Lower leg skin (tissue), 4 donors: ENCODE data around the gene NTPCR. TPM values are rescaled to one million over a fixed set of nuclear protein-coding genes. Genes with fewer than 3 reads are reported as not detected.

Experiments
- DNase-seq, 2 donors: peaks; one replicate each; pipeline ENCODE4 v3.0.0-alpha.2; 2019; ENCODE audit warnings: low spot score in 2 of 2
- H3K4me3 ChIP-seq: fragments of 200-600 bp; sonication (generic); 2 replicates; pipeline ENCODE4 v1.5.1; 2017; ENCODE audit warnings: mild to moderate bottlenecking, low read depth; ENCODE audit not compliant: poor library complexity, severe bottlenecking
- CTCF ChIP-seq, 3 donors: fragments of 450-650 bp; IDR thresholded peaks; one replicate each; pipeline ENCODE4 v1.5.1; 2016; ENCODE audit warnings: antibody characterized with exemption in 3 of 3, mild to moderate bottlenecking in 3 of 3, moderate library complexity in 2 of 3
- POLR2A ChIP-seq, 2 donors: fragments of 450-650 bp; IDR thresholded peaks; one replicate each; pipeline ENCODE4 v1.6.1; 2016 to 2017; ENCODE audit warnings: antibody characterized with exemption in 2 of 2, mild to moderate bottlenecking in 1 of 2, moderate library complexity in 1 of 2
- WGBS, 2 donors: methylation state at CpG; one replicate each; pipeline ENCODE4 v1.1.5; 2018; 5-methylcytosine and 5-hydroxymethylcytosine counted together
- intact Hi-C: fragments of 100-400 bp; cut with DNase I; formaldehyde crosslinking; loops from one replicate; pipeline ENCODE4 v1.15.0; 2023; ENCODE audit warnings: low total_unique reads
- total RNA-seq, 4 donors: library from RNA; depleted of rRNA; stranded (reverse); fragments of >200 nt; gene quantifications; one replicate each; pipeline ENCODE4 v1.1.0, GENCODE V29; 2016

The NTPCR gene
- total RNA-seq, 4 donors from 2014 or later, result 17.8 to 28.5 (median 21.8) TPM

- intact Hi-C loops, result loop anchor here (10.0 kb wide), 1 partner anchor 306 kb away; no protein-coding TSS in a partner anchor
- TF ChIP-seq POLR2A (IDR thresholded peaks at IDR 0.05), result no peak
- no peak for TF ChIP-seq CTCF (IDR thresholded peaks at IDR 0.05)
- WGBS, 2 donors, result 24 to 34% methylated on average over 5 of the region's 5 CpGs
- H3K4me3 ChIP-seq, result no peak overlapping the region
- DNase-seq, result no peak
Observed at GRCh38 chr1:232951180-232951579, 769 bp downstream of the NTPCR start.

DNA sequence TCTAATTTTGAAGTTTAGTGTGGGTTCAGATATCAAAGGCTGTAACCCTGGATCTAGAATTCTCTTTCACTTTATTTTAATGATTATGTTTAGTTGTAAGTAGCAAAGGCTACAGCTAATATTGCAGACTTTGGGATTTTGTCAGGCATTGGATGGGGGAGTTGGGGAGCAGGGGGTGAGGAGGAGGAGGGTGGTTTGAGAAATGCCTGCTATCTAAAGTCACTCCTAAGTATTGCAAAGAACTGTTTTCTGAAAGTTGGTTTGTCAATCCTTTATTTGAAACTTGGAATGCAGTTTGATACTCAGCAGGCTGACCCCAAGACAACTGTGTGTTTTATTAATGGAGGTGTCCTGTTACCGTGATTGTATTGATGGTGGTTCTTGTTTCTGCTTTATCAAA is 1.2 kb downstream of the NTPCR start:
- intact Hi-C loops, result loop anchor here (10.0 kb wide), 1 partner anchor 307 kb away; no protein-coding TSS in a partner anchor
- no peak for TF ChIP-seq CTCF (IDR thresholded peaks at IDR 0.05)
- no peak for TF ChIP-seq POLR2A (IDR thresholded peaks at IDR 0.05)
- DNase-seq, result no peak
- no peak overlapping the region for H3K4me3 ChIP-seq
- WGBS, 2 donors, result 63 to 84% methylated on average over 1 of the region's 1 CpG

DNA sequence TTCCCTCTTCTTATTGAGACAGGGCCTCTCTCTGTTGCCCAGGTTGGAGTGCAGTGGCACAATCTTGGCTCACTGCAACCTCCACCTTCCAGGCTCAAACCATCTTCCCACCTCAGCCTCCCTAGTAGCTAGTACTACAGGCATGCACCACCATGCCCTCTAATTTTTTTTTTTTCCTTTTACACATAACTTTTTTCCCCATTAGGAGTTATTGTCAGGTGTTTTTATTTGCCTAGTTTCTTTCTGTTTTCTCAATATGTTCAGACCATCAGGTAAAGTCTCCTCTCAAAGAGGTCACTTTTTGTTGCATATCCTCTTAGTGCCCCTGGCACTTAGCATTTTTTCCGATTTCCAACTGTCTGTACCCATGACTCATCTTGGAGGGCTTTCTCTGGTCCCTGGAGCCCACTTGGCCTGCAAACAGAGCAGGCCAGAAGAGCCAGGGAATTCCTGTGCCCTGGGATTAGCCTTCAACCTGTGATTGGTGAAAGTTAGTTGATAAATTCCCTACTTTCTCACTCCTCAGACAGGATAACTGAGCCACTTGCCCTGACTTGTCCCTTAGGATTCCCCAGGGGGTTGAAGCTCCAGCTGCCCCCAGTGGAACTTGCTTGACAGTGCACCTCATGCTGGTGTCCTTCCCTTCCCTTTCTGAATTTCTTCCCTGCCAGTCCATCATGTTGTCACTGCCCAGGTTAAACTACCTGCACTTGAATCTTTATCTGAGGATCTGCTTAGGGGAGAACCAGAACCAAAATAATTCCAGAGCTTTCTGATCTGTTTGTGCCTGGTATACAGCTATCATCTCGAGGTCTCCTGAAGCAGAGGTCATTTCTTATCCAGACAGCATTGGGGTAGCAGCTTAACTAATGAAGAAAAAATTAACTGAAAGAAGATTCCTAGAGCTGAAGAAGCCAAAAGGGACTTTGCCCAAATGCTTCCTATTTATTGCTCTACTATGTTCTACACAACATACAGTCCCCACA is 2.4 kb downstream of the NTPCR start:
- H3K4me3 ChIP-seq, result no peak overlapping the region
- TF ChIP-seq CTCF (IDR thresholded peaks at IDR 0.05), result no peak
- TF ChIP-seq POLR2A (IDR thresholded peaks at IDR 0.05), result no peak
- intact Hi-C loops, result loop anchor here (10.0 kb wide), 1 partner anchor 308 kb away; no protein-coding TSS in a partner anchor
- peak in 1 of 2 donors; percentile 34 for DNase-seq
- 62 to 66% methylated on average over 2 of the region's 2 CpGs for WGBS, 2 donors

DNA sequence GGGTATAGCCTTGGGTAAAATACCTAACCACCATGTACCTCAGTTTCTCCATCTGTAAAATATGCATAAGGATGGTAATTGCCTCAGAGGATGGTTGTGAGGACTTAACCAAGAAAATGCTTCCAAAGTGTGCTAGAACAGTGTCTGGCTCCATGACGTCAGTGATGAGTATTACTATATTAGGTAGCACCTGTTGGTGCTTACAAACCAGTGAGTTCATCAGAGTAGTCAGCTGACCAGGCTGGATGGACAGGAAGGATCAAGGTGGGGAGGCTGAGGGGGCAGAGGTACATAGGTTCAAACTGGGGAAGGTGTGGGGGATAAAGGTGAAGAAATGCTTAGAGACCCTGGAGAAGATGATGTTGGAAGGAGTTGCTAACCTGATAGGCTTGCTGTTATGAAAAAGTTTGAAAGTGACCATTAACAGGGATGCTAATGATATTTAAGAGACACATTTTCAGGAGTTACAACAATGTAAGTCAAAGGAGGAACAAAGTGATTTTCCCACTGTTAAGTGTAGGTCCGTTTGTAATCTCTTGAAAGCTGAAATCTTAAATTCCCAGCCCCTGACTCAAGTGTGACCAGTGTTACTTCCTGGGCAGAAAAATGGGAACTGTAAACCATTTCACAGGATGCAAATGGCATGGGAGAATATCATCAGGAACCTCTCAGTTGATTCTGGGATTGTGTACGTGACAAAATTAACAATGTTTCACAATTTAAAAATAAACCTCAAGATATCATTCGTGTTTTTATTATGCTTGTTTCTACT is 4.4 kb downstream of the NTPCR start:
- intact Hi-C loops, result loop anchor here (10.0 kb wide), 1 partner anchor 310 kb away; no protein-coding TSS in a partner anchor
- 84 to 85% methylated on average over 4 of the region's 4 CpGs for WGBS, 2 donors

More for the DNA sequence above, 4.4 kb downstream of the NTPCR start:
- H3K4me3 ChIP-seq, result no peak overlapping the region
- DNase-seq, result no peak
- no peak for TF ChIP-seq POLR2A (IDR thresholded peaks at IDR 0.05)
- no peak for TF ChIP-seq CTCF (IDR thresholded peaks at IDR 0.05)
